GM21786 (cell line): Measurements from ENCODE around the gene NEK2.
"Not testable (repeated sequence)": the region's sequence is repeated elsewhere in the genome, so short reads cannot be mapped to it uniquely, and the experiment has no call there.

Experiments used
- ATAC-seq: cut with Tn5 transposase; IDR thresholded peaks from one replicate; pipeline ENCODE4 v1.9.1; 2021; ENCODE audit not compliant: unreplicated experiment

NEK2 gene

DNA sequence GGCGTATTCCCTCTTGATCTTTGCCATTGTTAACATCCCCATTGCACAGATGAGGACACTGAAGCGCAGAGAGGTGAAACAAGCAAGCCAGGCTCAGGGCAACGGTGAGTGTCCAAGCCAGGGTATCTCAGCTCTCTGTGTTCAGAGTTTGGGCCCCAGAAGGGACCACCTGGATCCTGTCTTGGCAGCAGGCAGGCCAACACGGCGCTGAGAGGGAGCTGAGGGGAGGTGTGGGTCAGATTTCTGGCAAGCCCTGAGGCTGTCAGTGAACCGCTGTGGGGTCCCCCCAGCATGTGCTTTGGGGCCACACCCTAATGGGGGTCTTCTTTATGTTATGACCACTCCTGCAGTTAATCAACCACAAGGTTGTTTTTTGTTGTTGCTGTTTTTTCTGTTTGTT is 23.1 kb downstream of the NEK2 start:
- ATAC-seq: no peak

DNA sequence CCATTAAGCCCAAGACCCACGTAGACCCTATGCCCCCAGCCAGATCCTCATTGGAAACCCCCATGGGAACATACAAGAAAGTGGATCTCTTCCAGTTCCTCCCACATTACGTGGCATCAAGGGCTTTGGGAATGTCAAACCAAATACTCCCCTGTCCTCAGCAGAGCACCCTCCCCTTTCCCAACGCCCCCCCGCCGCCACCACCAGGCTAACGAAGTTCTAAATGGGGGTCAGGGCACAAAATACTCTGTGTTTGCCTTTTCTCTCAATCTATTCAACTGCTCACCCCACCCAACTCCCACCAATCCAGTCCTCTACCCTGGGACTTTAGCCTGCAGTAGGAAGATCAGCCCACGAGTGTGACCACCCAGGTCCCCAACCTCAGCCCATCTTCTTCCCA is 24.5 kb downstream of the NEK2 start:
- ATAC-seq: no peak

DNA sequence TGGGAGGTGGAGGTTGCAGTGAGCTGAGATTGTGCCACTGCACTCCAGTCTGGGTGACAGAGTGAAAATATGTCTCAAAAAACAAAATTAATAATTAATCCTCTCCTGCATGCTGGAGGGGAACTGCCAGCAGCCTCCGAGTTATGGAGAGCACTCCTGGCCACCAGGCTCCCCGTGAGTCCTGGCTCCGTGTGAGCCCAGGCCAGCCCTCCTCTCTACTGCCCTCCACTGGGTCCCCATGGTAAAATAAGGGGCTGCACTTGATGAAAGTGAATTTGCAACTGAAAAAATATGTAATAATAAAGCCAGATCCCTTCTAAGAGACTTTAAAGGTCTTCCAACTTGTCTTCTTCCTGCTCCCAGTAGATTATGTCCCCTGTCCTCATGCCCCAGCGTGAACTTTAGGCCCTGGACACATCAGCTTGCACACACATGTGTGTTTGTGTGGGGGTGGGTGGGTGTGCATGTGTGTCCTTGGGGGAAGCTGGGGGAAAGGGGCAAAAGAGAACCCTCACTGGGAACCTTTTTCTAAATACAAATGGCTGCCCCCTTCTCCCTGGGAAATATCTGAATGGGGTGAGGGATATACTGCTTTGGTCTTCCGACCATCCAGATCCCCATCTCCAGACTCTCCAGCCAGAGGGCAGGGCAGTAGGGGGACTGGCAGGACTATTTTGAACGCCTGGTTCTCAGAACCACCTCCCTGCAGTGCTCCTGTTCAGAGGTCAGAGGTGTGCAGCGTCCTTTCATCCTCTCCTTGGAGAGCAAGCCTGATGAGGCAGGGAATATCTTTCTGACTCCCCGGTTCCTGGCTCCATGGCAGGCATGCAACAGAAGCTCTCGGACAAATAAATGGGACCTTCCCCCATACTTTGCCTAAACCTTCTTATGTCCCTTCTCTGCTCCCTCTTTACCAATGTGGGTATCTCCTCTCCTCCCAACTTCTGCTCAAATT is 26.2 kb downstream of the NEK2 start:
- ATAC-seq: no peak

DNA sequence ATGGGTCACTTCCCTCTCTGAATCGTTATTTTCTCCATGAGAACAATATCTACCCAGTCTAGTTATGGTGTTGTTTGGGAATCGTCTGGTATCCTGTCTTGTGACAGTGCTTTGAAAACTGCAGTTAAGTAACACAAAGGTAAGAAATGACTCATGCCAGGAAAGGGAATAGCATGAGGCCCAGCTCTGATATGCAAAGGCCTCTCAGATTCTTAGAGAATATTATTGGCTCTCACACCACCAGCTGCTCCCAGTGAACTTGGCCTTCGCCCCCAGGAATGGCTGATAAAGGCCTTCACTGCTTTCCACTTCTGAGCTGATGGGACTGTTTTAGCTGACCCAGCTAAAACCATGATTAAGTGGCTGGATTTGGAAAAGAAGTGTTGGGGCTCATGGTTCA is 27.1 kb downstream of the NEK2 start:
- ATAC-seq: no peak

DNA sequence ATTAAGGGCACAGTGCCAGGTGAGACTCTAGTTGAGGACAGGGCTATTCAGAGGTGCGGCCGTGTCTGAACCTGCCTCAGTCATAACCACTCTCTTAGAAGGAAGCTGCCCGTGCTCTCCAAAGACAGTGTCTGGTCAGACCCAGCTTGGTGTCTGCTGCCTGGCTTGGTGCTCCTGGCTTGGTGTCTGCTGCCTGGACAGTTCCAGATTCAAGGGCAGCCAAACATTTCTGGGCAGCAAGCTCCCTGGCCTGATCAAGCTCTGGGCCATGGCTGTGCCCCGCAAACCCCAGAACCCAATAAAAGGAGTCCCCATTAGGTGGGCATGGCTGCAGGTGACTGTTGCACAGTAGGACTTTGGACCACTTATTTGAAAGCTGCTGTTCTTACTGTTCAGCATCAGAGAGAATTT is 27.7 kb downstream of the NEK2 start:
- no peak for ATAC-seq

DNA sequence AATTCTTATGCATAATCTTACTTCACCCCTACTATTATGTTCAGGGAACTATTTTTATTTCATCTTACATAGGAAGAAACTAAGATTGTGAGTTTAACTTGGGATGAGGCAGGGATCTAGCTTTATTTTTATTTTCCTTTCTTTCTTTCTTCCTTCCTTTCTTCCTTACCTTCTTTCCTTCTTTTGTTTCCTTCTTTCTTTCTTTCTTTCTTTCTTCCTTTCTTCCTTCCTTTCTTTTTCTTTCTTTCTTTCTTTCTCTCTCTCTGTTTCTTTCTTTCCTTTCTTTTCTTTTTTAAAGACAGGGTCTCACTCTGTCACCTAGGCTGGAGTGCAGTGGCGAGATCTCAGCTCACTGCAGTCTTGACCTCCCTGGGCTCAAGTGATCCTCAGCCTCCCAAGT is 28.9 kb downstream of the NEK2 start:
- no peak for ATAC-seq

DNA sequence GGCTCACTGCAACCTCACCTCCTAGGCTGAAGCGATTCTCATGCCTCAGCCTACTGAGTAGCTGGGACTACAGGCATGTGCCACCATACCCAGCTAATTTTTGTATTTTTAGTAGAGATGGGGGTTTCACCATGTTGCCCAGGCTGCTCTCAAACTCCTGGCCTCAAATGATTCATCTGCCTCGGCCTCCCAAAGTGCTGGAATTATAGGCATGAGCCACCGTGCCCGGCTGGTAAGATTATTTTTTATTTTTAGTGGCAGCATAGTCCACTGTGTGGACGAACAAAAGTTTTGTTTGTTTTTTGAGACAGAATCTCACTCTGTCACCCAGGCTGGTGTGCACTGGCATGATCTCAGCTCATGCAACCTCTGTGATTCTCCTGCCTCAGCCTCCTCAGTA is 29.8 kb downstream of the NEK2 start:
- not testable (repeated sequence) for ATAC-seq

DNA sequence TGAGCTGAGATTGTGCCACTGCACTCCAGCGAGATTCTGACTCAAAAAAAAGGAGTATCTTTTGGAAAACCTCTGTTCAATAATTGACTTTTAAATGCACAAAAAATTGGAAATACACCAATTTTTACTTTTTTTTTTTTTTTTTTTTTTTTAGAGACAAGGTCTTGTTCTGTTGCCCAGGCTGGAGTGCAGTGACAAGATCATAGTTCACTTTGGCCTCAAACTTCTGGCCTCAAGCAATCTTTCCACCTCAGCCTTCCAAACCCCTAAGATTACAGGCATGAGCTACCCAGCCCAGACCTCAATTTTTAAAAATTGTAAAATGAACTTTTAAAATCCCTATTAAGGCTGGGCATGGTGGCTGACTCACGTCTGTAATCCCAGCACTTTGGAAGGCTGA is 30.8 kb downstream of the NEK2 start:
- no peak for ATAC-seq

DNA sequence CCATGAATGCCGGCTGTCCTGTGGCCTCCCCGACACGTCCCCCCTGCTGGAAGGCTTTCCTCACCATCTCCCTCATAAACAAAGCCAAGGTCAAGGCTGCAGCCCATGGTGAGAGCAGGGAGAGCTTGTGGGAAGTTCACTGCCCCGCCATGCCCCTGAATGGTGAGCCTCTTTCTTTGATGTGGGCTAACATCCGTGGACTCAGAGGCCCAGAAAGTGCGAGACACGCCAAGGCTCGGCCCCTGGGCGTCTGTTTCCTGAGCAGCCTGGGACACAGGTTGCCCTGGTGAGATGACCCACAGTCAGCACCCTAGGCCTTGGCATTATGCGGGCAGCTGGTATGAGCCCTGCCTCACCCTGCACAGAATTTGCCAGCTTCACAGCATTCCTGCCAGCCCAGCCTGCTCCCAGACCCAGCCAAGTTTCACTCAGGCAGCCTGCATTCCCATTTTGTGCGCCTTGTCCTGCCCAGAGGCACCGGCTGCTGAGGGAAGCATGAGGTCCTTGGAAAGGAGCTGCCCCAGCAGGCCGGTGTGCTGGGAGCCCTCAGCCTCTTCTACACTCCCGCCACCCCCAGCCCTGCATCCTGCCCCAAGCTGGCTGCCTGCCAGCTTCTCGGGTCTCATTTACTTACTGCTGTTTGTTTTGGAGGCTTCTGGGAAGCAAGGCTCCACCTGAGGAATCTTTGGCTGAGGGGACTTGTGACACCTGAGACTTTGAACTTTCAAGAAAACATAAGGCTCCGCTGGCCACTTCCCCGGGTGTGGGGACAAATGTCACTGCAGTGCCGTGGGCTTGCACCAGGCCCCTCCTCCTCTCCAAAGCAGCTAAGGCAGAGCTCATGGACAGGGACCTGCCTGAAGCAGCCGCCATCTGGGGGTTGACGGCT is 31.9 kb downstream of the NEK2 start:
- no peak for ATAC-seq

DNA sequence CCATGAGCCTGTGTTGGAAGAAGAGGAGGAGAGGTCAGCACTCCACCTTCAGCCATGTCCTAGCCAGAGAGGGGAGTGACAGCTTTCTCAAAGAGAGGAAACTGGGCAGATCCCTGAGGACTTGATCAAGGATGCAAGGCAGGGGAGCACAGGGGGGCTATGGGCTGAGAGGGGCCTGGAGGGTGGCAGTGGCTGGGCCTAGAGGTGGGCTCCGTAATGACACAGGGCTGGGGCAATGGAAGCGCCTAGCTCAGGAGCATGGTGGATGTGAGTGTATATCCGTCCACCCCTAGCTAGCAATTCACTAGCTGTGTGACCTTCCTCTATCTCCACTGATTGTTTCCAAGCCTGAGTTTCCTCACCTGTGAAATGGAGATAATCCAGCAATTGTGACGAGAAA is 32.6 kb downstream of the NEK2 start:
- ATAC-seq: no peak

DNA sequence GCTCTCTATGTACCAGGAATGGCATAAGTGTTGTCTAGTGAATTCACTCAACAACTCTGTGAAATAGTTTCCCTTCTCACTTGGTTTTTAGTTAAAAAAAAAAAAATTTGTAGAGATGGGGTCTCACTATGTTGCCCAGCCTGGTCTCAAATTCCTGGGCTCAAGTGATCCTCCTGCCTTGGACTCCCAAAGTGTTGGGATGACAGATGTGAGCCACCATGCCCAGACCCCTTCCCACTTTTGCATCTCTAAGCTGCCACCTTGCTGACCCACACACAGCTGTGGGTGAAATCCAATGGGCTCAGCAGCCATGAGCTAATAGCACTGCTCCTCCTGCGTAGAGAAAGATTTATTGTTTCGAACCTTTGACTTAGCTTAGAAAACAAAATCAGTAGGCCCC is 33.5 kb downstream of the NEK2 start:
- no peak for ATAC-seq

DNA sequence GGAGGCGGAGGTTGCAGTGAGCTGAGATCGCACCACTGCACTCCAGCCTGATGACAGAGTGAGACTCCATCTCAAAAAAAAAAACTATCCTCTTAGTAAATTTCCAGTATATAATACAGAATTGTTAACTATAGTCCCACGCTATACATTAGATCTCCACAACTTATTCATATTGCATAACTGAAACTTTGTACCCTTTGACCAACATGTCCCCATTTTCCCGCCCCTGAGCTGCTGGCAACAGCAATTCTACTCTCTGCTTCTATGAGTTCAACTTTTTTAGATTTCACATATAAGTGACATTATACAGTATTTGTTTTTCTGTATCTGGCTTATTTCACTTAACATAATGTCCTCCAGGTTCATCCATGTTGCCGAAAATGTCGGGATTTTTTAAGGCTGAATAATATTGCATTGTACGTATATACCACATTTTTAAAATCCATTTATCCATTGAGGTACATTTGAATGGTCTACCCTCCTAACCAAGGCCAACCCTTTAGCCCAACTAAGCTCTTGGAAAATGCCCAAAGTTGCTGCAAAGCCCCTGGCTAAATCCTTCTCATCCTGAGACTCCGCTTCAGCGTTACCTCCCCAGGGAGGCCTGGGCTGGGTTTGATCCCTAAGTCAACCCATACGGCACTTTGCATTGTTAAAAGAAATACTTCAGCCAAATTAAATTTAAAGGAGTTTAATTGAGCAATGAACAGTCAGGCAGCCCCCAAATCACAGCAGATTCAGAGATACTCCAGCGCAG is 34.2 kb downstream of the NEK2 start:
- no peak for ATAC-seq

DNA sequence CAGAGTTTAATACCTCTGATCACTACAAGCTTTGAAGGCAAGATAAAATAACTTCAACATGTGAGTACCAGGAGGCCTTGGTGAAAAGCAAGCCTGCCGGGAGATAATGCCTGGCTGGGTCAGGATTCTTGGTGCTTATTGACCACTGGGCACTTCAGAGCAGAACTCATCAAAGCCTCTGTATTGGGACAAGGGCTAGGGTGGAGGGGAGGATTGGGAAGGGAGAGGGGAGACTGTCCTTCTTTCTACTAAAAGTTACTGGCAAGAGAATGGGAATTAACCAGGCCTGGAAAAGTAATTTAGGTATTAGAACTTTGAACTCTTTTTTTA is 35.2 kb downstream of the NEK2 start:
- no peak for ATAC-seq

DNA sequence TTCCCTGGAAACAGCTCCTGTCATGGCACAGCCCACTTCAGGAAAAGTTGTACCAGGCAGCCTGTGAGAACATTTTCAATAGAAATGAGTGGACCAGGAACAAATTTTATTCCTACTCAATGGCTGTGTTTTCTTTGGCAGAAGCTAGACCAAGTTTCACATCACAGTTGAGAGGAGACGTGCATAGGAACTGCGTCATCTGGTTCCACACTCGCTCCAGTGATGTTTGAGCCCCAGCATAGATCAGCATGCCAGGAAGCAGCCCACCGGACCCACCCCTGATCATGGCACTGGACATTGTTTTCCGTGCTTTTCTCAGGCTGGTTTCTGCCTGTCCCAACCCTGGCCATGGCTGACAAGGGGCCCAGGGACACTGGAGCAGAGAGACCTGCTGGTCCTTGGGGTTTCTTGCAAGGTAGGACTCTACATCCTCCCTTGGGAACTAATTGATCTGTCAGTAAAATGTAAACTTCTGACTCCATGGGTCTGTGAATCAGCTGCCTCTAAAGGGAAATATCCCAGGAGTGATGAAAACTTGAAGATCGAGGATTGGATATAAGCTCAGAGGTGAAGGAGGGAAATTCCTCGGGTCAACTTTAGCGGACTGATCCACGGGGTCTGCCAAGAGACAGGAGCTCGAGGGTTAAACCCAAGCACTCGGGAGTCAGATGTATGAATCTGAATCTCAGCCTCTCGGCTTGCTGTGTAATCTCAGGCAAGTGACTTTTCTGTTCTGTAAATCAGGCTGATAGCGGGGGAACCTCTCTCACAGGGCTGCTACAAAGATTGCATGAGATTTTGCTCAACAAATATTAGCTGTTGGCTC is 35.7 kb downstream of the NEK2 start:
- ATAC-seq: no peak

DNA sequence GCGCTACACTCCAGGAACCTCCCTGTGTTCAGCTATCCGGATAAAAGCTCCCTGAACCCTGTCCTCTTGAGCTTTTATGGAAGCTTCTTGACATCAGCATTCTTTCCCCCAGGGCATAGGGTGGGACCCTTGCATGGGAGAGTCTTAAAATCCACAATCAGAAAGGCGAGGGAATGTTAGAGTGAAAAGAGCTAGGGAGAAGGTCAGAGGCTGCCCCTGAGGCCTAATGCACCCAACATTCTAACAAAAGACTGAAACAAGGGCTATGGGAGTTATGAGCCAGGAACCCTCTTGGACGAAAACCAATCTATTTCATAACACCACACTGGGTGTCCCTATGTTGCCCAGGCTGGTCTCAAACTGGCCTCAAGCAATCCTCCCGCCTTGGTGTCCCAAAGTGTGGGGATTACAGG is 36.7 kb downstream of the NEK2 start:
- no peak for ATAC-seq

DNA sequence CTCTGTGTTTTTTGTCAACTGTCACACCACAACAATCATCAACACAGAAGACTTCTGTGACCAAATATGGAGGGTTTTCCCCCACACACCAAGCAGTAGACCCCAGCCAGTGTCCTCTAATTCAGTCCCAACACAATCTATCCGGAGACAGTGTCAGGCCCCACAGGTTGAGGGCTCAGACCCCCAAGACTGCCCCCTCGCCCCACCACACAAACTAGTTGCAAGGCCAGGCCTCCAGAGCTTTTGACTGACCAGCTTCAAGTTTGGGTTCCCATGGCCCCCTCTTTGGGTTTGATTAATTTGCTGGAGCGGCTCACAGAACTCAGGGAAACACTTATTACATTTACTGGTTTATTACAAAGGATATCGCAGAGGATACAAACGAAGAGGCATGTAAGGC is 37.2 kb downstream of the NEK2 start:
- ATAC-seq: no peak

DNA sequence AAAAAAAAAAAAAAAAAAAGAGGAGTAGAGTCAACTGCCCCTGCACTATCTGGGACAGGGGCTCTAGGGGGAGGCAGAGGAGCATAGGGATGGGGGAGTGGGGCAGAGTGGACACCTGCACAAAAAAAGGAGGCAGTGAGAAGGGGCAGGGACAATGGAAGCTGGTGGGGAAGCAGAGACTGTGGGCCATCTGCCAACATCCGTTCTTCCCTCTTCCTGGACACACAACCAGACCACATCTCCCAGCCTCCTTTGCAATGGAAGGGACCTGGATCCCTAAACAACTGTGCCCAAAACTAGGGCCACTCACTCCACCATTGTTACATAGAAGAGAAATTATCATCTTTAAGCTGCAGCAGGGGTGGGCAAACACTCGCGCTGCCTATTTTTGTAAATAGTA is 38.4 kb downstream of the NEK2 start:
- ATAC-seq: no peak

DNA sequence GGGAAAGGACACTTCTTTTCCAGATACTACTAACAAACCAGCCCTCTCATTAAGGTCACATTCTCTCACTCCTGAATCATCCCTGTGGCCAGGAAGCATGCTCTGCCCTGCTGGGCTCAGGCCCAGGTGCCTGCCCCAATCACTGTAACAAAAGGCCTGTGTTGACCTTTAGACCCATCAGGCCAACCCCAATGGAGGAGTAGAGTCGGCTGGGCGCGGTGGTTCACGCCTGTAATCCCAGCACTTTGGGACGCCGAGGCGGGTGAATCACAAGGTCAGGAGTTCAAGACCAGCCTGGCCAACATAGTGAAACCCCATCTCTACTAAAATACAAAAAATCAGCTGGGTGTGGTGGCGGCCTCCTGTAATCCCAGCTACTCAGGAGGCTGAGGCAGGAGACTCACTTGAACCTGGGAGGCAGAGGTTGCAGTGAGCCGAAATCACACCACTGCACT is 38.8 kb downstream of the NEK2 start:
- not testable (repeated sequence) for ATAC-seq

DNA sequence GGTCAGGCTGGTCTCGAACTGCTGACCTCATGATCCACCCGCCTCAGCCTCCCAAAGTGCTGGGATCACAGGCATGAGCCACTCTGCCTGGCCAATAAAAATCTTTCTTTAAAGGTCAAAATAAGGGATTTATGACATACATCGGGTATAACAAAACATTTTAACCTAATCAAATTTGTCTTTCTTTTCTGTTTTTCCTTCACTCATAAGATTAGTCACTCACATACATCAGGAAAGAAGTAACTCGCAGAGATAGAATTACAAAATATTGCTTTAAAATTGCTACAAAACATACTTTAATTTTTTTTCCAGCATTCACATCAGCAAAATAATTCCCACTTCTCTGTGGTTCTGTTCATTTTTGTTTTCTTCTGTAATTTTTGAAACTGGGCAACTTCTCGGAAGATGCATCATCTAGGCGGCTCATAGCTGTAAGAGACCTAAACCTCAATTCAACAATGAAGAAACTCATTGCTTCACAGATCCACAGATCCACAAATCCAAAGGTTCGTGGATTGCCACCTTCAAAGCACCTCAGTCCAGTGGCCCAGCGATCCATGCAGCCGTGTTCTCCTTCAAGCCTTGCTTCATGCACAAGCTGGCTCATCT is 39.7 kb downstream of the NEK2 start:
- ATAC-seq: no peak

DNA sequence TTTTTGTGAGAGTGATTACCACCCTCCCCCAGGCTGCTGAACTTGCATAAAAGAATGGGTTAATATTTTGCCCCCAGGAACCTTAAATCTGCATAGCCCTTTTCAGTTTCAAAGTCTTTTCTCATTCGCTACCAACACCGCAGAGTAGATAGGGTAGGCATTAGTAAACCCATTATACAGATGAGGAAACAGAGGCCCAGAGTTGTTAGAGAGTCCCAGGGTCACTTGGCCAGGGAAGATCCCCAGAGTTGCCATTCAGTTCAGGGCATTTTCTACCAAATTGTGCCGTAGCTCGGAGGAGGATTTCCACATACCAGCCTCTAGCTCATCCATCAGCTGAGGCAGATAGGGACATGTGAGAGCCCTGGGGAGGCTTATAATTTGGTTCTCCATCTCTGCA is 40.5 kb downstream of the NEK2 start:
- ATAC-seq: no peak
